Upper lobe of right lung (tissue), 1 donor: ENCODE results near the gene FTCD. TPM values are rescaled to one million over a fixed set of nuclear protein-coding genes. Genes with fewer than 3 reads are reported as not detected.
"Not testable (repeated sequence)": the region's sequence is repeated elsewhere in the genome, so short reads cannot be mapped to it uniquely, and the experiment has no call there.

Experiments used
- ATAC-seq: fragments of 200-7000 bp; cut with Tn5 transposase; one replicate; pipeline ENCODE4 v1.9.1; 2020; ENCODE audit warnings: mild to moderate bottlenecking, moderate library complexity
- DNase-seq: peaks from one replicate; pipeline ENCODE4 v3.0.0-alpha.2; 2020
- H3K27ac ChIP-seq: fragments of 200-600 bp; one replicate; pipeline ENCODE4 v1.8.0; 2022
- H3K27me3 ChIP-seq: fragments of 200-600 bp; one replicate; pipeline ENCODE4 v1.8.0; 2022; ENCODE audit warnings: mild to moderate bottlenecking
- H3K36me3 ChIP-seq: fragments of 200-600 bp; one replicate; pipeline ENCODE4 v1.8.0; 2022
- H3K4me1 ChIP-seq: fragments of 200-600 bp; one replicate; pipeline ENCODE4 v1.8.0; 2022
- H3K4me3 ChIP-seq: fragments of 200-600 bp; one replicate; pipeline ENCODE4 v1.8.0; 2022; ENCODE audit warnings: mild to moderate bottlenecking
- H3K9me3 ChIP-seq: fragments of 200-600 bp; one replicate; pipeline ENCODE4 v1.8.0; 2022
- CTCF ChIP-seq: fragments of 200-600 bp; IDR thresholded peaks from one replicate; pipeline ENCODE4 v1.8.0; 2022; ENCODE audit warnings: antibody characterized with exemption
- intact Hi-C: fragments of 100-400 bp; cut with DNase I; formaldehyde crosslinking; loops from one replicate; pipeline ENCODE4 v1.11.0; 2022
- total RNA-seq: library from RNA; stranded (reverse); fragmentation: NEBNext Ultra II Directional; extraction: Animal tissue kit (Norgen Biotek cat#: 25700); gene quantifications from one replicate; pipeline ENCODE4 v1.2.1, GENCODE V29; 2021
- donor health status: DM: no; HTN: yes; CAD: no; lungs with severe emphysema.

FTCD gene
- total RNA-seq, 1 donor from 2014 or later, result 0.46 TPM

GRCh38 chr21:46183910-46184624 is 28.7 kb upstream of the FTCD start, which contains the start of gene SPATC1L:
Gene SPATC1L, minus strand, starts transcription at chr21:46184459. Its CDS starts 1,643 bp downstream, at chr21:46182816.
- H3K36me3 ChIP-seq, result no peaks in the 10 kb centered on the region
- H3K9me3 ChIP-seq, result no peaks in the 10 kb centered on the region
- DNase-seq (peak; percentile 84), ATAC-seq (peak; percentile 77)
- no peak for TF ChIP-seq CTCF
- peak within 1 kb of the TSS; percentile 64 for H3K27ac ChIP-seq
- peak within 1 kb of the TSS; percentile 82 for H3K4me3 ChIP-seq
- intact Hi-C loops, result no loop called here
- no peaks in the 10 kb centered on the region for H3K27me3 ChIP-seq
- peaks cover 3% of the 10 kb centered on the region for H3K4me1 ChIP-seq

- H3K4me3 ChIP-seq, H3K27ac ChIP-seq, intact Hi-C loops, ATAC-seq, H3K4me1 ChIP-seq, H3K36me3 ChIP-seq, H3K9me3 ChIP-seq, DNase-seq, H3K27me3 ChIP-seq: not testable (repeated sequence)
Measured at GRCh38 chr21:46183337-46183909, 28.0 kb upstream of the FTCD start.

GRCh38 chr21:46182548-46183336 is 27.4 kb upstream of the FTCD start:
- Histone ChIP-seq H3K4me1 (peaks cover 3% of the 10 kb centered on the region), H3K27ac (no peak overlapping the region), H3K36me3 (no peaks in the 10 kb centered on the region), H3K9me3 (no peaks in the 10 kb centered on the region), H3K4me3 (no peak overlapping the region), H3K27me3 (no peaks in the 10 kb centered on the region)
- ATAC-seq (no peak), DNase-seq (no peak)
- no peak for TF ChIP-seq CTCF
- intact Hi-C loops, result no loop called here

GRCh38 chr21:46181953-46182547 is 26.7 kb upstream of the FTCD start:
- no peaks in the 10 kb centered on the region for H3K27me3 ChIP-seq
- intact Hi-C loops, result no loop called here
- no peak overlapping the region for H3K4me3 ChIP-seq
- no peak overlapping the region for H3K27ac ChIP-seq
- no peak for DNase-seq
- no peak for ATAC-seq
- no peak for TF ChIP-seq CTCF
- H3K36me3 ChIP-seq, result no peaks in the 10 kb centered on the region
- peaks cover 3% of the 10 kb centered on the region for H3K4me1 ChIP-seq
- no peaks in the 10 kb centered on the region for H3K9me3 ChIP-seq

- Histone ChIP-seq H3K27me3 (no peaks in the 10 kb centered on the region), H3K9me3 (no peaks in the 10 kb centered on the region), H3K36me3 (no peaks in the 10 kb centered on the region), H3K4me3 (no peak overlapping the region), H3K4me1 (peaks cover 3% of the 10 kb centered on the region), H3K27ac (no peak overlapping the region)
- ATAC-seq (no peak), DNase-seq (no peak)
- intact Hi-C loops, result no loop called here
- no peak for TF ChIP-seq CTCF
Measured at GRCh38 chr21:46181436-46181835, 26.1 kb upstream of the FTCD start.
